HG02884 (cell line): ENCODE results near the gene RBKS.
"Not testable (repeated sequence)": the region's sequence is repeated elsewhere in the genome, so short reads cannot be mapped to it uniquely, and the experiment has no call there.

Experiments used
- ATAC-seq: cut with Tn5 transposase; IDR thresholded peaks from one replicate; pipeline ENCODE4 v1.9.1; 2021; ENCODE audit warnings: mild to moderate bottlenecking, moderate library complexity; ENCODE audit not compliant: unreplicated experiment

The RBKS gene

GRCh38 chr2:27875089-27875881 is 14.9 kb downstream of the RBKS start:
- no peak for ATAC-seq

GRCh38 chr2:27873091-27873490 is 17.1 kb downstream of the RBKS start:
- no peak for ATAC-seq

GRCh38 chr2:27871802-27872201 is 18.4 kb downstream of the RBKS start:
- ATAC-seq, result no peak

- ATAC-seq, result no peak
Observed at GRCh38 chr2:27870724-27871123, 19.5 kb downstream of the RBKS start.

GRCh38 chr2:27869763-27870162 is 20.4 kb downstream of the RBKS start:
- ATAC-seq, result no peak

GRCh38 chr2:27866237-27866636 is 23.9 kb downstream of the RBKS start:
- ATAC-seq, result no peak

- ATAC-seq, result not testable (repeated sequence)
Observed at GRCh38 chr2:27863955-27864354, 26.2 kb downstream of the RBKS start.

- no peak for ATAC-seq
Observed at GRCh38 chr2:27863146-27863545, 27.0 kb downstream of the RBKS start.

GRCh38 chr2:27860111-27860510 is 30.1 kb downstream of the RBKS start:
- no peak for ATAC-seq

GRCh38 chr2:27857417-27858172 is 32.6 kb downstream of the RBKS start:
- ATAC-seq, result no peak

GRCh38 chr2:27856956-27857355 is 33.2 kb downstream of the RBKS start:
- no peak for ATAC-seq

GRCh38 chr2:27856386-27856785 is 33.8 kb downstream of the RBKS start:
- no peak for ATAC-seq

- ATAC-seq, result no peak
Observed at GRCh38 chr2:27855476-27855875, 34.7 kb downstream of the RBKS start.

- ATAC-seq, result no peak
Observed at GRCh38 chr2:27854229-27854862, 35.8 kb downstream of the RBKS start.

GRCh38 chr2:27852691-27853090 is 37.5 kb downstream of the RBKS start:
- ATAC-seq, result no peak

GRCh38 chr2:27849558-27850205 is 40.5 kb downstream of the RBKS start:
- no peak for ATAC-seq

- no peak for ATAC-seq
Observed at GRCh38 chr2:27847333-27847732, 42.9 kb downstream of the RBKS start.

- no peak for ATAC-seq
Observed at GRCh38 chr2:27844821-27845255, 45.3 kb downstream of the RBKS start.

GRCh38 chr2:27843992-27844391 is 46.2 kb downstream of the RBKS start:
- no peak for ATAC-seq

- ATAC-seq, result no peak
Observed at GRCh38 chr2:27842894-27843293, 47.3 kb downstream of the RBKS start.

GRCh38 chr2:27839022-27839618 is 51.1 kb downstream of the RBKS start:
- ATAC-seq, result no peak
